ENCODE data around the gene ZSCAN25.
"Not testable (repeated sequence)": the region's sequence is repeated elsewhere in the genome, so short reads cannot be mapped to it uniquely, and the experiment has no call there.

The ZSCAN25 gene

DNA sequence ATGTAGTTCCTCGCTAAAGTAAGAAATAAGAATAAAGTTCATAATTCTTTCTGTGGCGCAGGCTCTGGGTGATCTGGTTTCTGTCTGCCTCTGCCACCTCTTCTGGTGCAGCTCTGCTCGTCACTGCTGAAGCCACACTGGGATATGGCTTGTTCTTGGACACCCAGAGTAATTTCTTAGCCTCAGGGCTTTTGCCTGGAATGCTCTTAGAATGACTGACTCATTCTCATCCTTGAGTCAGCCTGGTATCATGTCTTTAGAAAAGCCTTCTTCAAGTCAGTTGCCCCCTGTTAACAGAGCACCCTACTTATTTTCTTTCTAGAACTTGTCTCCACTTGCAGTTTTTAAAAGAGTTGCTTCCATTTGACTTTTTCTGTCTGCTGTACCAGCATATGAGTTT, 2.0 kb downstream of the ZSCAN25 start:
- DNase-seq, result no peak

DNA sequence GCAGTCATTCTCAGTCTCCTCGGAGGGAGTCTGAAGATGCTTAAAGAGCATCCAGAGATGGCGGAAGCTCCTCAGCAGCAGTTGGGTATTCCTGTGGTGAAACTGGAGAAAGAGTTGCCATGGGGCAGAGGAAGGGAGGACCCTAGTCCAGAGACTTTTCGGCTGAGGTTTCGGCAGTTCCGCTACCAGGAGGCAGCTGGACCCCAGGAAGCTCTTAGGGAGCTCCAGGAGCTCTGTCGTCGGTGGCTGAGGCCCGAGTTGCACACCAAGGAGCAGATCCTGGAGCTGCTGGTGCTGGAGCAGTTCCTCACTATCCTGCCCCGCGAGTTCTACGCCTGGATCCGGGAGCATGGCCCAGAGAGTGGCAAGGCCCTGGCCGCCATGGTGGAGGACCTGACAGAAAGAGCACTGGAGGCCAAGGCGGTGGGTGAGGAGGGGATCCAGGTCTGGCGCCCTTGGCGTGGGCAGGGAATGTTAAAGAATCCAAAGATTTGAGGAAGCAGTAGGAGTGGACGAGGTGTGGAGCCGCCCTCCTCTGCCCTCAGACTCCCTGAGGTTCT, 2.9 kb downstream of the ZSCAN25 start:
- no peak for DNase-seq

DNA sequence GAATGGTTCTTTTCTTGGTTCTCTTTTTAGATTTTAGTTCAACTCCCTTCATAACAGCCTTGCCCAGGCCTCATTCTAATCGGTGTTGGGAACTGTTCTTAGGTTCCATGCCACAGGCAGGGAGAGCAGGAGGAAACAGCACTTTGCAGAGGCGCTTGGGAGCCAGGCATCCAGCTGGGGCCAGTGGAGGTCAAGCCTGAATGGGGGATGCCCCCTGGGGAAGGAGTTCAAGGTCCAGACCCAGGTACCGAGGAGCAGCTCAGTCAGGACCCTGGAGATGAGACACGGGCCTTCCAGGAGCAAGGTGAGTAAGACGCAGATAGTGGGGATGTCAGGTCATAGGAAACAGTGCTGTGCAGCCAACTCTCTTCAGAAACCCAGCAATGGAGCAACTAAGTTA, 4.5 kb downstream of the ZSCAN25 start:
- no peak for DNase-seq

DNA sequence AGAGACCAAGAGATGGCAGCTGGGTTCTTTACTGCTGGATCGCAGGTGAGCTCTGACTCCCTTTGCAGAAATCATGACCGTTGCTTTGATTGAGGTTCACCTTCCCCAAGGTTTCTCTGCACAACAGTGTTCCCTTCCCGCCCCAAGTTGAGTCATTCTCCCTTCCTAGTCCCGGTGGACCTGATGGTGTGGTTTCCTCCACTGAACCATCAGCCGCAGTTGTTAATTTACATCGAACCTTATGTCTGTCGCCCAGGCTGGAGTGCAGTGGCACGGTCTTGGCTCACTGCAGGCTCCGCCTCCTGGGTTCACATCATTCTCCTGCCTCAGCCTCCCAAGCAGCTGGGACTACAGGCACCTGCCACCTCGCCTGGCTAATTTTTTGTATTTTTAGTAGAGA, 5.8 kb downstream of the ZSCAN25 start:
- DNase-seq, result no peak

DNA sequence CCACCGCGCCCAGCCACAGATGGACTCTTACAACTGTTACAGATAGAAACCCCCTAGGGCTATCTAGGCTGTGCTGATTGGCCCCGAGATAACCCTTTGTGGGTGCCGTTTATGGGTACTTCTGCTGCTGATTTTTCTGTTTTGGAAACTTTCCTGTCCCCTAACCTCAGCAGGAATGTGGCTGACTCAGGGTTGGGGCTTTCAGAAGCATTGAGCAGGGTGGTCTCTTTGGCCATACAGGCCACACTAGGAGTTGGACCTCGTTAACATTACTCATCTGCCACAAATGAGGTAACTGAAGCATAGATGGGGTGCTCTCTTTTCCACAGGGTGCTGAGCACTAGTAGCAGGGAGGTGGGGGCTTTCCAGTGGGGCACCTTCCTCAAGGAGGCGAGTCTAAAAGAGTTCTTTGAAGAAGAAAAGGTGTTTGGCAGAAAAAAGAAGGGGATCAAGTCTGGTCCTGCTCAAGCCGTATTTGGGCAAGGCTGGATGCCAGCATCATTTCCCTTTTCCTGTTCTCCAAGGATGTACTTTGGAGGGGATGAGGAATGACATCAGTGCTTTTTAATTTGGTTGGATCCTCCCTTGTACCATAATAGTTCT, 6.4 kb downstream of the ZSCAN25 start:
- no peak for DNase-seq

DNA sequence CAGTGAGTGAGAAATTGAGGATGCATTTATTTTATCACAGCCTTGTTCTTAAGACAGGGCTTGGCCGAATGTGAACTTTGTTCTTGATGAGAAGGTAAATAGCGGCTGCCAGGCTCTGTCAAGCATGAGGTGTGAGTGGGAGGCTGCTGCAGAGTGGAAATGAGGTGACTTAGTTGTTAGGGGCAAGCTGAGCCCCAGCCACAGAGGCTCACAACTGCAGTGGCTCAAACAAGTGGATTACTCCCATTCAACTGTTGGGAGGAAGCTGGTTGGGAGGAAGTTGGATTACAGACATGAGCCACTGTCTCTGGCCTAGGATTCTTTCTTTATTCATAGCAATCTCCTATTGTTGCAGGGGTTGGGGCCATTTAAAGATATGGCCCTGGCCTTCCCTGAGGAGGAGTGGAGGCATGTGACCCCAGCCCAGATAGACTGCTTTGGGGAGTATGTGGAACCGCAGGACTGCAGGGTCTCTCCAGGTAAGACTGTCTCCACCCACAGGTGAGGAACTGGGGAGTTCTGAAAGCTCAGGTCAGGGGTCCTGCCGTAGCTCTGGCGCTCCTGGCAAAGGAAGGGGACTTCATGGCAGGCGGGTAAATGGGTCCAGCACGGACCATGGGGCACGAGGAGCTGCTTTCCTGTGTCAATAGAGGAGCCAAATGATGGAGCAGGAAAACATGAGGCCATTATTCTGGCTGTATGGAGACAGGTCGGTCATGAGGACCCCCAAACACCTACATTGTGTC, 7.1 kb downstream of the ZSCAN25 start:
- peak in 1 of 2 experiments; percentile 32 for DNase-seq

DNA sequence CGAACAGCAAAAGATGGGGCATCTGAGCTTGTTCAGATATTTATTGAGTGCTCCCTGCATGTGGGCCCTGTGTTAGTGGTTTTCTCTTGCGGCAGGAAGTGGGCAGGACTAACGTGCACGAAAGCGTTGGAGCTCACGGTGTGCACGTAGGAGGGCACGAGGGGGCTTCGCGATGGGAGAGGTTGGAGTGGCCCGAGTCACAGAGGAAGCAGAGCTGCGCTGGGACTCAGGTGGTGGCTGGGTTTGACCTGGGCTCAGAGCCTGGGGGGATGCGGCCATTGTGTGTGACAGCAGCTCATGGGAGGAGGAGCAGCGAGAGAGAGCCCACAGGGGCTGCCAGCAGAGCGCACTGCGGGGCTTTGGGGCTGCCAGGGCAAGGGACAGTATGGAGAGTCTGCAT, 7.7 kb downstream of the ZSCAN25 start:
- DNase-seq, result peak; percentile 14 to 36

DNA sequence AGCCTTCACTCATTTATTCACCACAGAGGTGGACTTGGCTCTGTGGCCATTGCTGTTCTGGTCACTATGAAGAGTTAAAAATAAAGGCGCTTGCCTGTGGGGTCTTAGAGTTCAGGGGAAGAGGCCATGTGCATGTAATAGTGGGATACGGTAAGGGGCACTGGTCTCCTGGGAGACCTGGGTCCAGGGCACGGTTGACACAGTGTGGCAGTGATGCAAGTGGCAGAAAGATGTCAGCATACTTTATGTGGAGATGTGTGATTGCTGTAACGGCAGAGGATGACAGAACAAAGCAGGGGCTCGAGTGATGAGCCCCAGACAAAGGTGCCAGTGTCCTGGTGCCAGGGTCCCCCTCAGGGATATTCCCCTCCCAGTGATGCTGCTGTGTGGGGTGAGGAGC, 8.6 kb downstream of the ZSCAN25 start:
- DNase-seq, result no peak

DNA sequence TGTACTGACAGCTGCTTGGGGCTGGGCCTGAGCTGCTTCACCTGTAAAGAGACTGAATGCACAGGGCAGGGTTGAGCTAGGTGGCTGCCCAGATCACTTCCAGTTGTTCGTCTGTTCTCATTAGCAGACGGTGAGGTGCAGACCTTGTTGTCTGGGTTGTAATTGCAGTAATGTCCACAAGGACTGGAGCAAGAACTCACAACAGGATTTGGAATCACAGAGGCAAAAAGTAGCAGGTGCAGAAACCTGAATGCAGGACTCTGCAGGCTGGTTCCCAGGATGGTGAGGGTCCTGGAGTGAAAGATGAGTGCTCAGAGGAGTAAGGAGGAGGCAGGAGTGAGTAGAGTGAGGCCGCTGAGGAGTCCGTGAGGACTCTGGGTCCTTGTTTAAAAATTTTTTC, 9.2 kb downstream of the ZSCAN25 start:
- no peak for DNase-seq

DNA sequence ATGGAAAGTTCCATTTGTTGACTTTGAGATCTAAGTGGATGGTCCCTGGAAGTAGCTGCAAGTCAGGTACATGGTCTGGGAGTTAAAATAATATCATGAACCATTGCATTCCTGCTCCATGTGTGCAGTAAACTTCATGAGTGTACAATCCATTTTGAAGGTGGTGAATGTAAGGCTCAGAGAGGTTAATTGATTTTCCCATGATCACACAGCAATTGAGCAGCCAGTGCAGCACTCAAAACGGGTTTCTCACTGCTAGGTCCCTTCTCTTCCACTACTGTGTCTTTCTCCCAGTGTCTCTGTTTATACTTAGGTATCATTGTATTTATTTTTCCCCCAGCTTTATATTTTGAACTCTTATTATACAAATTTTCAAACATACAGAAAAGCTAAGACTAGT, 9.9 kb downstream of the ZSCAN25 start:
- no peak for DNase-seq

DNA sequence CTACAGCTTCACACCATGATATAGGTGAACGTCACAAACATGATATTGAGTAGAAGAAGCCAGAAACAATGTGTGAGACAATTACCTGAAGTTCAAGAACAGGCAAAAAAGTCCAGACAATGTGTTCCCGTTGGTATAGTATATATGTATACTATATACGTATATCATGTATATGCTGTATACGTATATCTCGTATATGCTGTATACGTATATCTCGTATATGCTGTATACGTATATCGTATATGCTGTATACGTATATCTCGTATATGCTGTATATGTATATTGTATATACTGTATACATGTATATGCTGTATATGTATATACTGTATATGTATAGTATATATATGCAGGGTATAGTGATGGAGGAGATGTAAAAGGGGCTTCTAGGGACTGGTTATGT, 10.8 kb downstream of the ZSCAN25 start:
- no peak for DNase-seq

DNA sequence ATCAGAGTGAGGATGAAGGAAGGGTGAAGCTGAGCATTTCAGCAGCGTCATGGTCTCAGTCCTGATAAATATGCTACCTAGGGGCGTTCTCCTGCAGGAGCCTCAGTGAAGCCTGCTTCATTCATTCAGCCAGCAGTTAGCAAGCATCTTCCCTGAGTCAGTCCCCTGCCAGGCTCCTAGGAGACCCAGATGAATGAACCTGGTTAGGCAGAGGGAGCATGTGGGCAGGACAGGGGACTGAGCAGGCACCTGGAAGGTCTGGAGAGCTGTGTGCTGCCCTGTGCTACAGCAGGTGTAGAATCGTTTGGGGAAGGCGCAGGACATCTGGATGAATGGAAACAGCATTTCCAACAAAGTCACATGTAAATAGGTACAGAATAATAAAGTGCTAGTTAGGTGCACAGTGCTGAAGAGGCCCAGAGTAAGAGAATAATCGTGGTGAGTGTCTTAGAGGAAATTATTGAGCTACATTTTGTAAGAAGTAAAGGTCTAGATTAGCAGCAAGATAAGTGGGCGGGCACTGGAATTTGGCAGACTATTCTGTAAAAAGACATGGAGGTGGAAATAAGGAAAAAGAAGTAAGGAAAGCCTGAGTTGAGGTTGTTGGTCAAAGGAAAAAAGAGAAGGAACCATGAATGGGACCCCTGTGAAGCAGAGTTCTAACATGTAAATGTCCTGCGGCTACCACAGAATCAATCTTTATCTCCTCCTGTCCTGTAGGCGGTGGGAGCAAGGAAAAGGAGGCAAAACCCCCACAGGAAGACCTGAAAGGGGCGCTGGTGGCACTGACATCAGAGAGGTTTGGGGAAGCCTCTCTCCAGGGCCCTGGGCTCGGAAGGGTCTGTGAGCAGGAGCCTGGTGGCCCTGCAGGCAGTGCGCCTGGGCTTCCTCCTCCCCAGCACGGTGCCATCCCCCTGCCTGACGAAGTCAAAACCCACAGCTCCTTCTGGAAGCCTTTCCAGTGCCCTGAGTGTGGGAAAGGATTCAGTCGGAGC, 12.0 kb downstream of the ZSCAN25 start:
- DNase-seq, result no peak

DNA sequence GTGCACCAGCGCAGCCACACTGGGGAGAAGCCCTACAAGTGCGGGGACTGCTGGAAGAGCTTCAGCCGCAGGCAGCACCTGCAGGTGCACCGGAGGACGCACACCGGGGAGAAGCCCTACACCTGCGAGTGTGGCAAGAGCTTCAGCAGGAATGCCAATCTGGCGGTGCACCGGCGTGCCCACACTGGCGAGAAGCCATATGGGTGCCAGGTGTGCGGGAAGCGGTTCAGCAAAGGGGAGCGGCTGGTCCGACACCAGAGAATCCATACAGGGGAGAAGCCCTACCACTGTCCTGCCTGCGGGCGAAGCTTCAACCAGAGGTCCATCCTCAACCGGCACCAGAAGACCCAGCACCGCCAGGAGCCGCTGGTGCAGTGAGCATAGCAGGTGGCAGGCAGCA, 12.9 kb downstream of the ZSCAN25 start:
- no peak for DNase-seq

DNA sequence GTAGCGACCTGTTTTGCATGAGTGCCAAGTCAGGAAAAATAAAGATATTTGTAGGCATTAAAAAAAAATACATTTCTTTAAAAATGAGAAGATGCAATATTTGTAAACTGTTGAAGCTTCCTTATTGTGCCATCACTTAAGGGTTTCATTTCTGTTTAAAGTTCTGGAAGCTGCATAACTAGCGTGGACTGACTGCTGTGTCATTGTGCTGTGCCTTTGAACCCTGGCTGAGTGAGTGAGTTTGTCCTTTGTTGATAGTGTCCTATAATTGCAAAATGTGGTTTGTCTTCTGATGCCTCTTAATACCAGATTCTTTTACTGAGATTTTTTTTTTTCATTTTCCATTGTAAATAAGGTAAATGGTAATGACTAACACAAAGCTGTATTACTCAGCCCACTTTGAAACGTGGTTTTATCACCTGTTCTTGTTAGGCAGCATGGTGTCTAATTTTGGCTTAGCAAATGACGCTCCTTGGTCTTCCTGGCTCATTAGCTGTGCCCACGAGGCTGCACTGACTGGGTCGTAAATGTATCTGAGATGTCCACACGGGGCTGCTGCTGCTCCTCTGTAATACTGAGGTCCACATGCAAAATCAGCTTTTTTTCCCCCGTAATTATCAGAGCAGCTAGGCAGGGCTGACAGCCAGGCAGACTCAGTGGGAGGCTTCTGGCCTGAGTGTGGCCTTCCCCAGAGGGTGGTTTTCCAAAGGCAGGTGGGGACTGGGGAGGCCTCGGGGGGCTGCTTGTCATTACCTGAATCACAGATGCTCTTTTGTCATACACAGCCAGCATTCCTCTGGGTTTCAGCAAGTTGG, 14.8 kb downstream of the ZSCAN25 start:
- DNase-seq, result no peak

DNA sequence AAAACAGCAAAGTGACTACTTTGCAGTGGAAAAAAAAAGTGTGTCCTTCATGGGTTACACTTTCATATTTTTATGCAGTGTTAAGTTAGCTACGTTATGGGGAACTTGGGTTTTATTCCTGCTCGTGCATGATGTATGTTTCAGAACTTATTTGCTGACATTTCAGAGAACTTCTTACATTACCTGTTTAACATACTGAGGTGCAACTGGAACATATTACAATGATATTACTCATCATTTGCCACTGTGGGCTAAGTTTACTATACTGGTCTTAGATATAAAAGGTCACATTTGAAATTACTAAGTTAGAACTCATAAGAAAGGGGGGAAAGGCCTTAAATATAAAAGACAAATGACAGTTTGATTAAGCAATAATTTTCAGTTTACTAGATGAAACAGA, 20.7 kb downstream of the ZSCAN25 start:
- DNase-seq, result not testable (repeated sequence)

DNA sequence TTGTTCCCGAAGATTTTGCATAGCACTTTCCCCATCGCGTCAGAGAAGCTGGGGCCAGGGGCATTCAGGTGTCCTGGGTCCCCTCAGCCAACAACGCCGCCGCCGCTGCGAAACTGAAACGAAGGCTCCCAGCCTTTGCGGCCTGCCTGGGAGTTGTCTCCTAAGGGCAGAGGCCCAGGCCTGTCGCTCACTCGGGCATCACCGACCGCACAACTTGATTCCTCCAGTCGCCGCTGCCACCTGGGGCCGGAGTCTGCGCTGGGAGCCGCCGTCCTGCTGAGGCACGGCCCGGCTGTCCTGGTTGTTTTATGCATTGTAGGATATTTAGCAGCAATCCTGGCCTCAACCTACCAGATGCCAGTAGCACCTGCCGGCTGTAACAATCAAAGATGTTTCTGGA, 22.0 kb downstream of the ZSCAN25 start:
- DNase-seq, result no peak

DNA sequence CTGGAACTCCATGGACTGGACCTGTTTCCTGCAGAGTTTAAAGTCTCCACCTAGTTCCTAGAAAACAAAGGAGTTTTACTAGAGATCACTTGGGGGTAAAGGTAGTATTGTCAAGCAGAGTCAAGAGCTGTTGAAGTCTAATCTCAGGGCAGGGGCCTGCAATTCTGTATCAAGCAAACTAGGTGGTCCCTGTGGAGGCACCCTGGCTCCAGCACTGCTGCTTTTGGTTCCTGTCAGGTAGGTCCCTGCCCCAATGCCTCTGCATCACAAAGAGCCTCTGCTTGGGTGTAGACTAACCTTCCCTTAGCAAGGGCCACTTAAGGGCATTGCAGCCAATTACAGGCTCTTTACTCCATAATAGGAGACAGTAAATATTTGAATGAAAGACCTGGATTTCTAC, 22.5 kb downstream of the ZSCAN25 start:
- no peak for DNase-seq

DNA sequence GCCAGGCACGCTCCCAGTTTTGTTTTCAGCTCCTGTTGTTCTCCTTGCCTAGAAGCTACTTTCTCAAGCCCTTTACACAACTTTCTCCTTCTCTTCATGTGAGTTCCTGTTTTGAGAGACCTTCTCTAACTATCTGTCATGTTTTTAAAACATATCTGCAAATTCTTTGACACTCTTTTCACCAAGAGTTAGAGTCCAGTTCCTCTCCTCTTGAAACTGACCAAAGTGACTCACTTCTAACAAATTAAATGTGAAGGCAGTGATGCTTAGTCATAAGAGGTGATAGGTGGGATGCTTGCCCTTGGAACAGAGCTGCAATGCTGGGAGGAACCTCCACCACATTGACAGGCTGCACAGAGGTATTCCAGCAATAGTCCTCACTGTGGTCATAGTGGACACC, 25.3 kb downstream of the ZSCAN25 start:
- no peak for DNase-seq

DNA sequence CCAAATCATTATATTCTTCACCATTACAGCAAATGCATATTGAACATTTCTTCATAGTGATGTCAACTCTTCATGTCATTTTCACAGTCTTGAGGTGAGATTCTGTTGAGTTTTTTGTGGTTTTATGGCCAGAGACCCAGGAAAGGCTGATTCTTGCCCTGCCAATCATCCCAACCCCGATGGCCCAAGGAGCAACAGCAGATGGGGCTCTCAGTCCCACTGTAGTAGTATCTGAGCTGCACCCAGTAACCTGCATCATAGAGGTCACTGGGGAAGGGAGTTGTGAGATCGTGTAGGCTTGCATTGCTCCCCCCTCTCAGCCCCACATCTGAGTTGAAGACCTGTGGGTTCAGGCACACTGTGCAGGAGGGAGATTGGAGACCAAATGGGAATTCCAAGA, 26.7 kb downstream of the ZSCAN25 start:
- DNase-seq, result no peak

DNA sequence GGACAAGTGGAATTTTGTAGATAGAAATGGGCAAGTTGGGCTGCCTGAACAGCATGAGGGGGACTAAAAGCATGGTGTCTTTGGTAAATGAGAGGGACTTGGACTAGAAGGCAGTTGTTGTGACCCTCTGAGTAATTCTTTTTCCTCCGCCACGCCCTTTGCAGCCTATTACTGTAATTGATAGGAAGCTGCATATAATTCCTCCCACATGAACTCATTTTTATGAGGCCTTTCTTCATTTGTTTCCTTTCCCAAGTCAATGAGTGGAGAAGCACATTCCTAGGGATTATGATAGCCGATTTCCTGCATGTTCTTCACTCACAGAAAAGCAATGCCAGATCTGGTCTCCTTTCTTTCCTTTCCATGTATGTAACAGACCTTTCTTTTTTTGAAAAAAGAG, 27.7 kb downstream of the ZSCAN25 start:
- no peak for DNase-seq

DNA sequence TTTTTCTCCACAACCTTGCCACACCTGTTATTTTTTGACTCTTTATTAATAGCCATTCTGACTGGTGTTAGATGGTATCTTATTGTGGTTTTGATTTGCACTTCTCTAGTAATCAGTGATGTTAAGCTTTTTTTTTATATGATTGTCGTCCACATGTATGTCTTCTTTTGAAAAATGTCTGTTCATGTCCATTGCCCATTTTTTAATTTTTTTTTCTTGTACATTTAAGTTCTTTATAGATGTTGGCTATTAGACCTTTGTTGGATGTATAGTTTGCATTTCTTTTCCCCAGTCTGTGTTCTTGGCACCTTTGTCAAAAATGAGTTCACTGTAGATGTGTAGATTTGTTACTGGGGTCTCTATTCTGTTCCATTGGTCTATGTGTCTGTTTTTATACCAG, 28.8 kb downstream of the ZSCAN25 start:
- DNase-seq, result no peak

DNA sequence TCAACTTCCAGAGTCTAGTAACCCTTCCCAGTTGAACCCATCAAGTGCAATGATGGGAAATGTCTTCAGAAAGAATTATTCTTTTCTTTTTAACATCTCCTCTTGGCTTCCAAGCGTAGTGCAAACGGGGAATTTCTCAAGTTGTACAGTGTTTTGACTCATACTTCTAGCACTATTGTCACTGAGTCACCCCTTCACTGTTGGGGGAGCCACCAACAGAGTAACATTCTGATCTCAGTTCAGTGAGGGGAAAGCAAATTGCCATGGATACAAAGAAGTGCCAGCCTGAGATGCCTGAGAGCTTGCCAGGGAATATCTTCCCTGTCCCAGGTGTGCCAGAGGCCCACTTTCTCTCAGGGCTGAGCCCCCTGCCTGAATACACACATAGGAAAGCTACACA, 32.1 kb downstream of the ZSCAN25 start:
- no peak for DNase-seq

DNA sequence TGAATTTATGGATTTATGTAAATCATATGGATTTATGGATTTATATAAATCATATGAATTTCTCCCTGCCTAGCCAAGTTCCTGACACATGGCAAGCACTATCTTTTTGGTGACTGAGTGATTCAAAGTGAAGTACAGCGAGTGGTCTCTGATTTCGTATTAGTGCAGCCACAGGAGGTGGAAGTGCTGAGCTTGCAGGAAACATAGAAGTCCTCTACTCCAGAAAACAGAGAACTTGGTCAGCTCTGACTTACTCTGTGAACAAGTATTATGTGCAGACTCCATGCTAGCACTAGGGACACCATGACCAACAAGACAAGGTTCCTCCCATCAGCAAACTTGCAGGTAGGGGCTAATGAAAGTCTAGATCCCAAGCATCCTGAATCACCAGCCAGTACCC, 34.5 kb downstream of the ZSCAN25 start:
- no peak for DNase-seq

Data from Kasumi-1 (cell line).